H9 (cell line): ENCODE measurements around the gene TBXAS1. TPM values are rescaled to one million over a fixed set of nuclear protein-coding genes. Genes with fewer than 3 reads are reported as not detected.

Experiments used
- DNase-seq: peaks from one replicate; pipeline ENCODE4 v3.0.0-alpha.2; 2017
- H2AFZ ChIP-seq: one replicate; pipeline ENCODE4 v1.6.1; 2013; ENCODE audit warnings: mild to moderate bottlenecking, low read length, control low read depth, moderate library complexity
- H2AK5ac ChIP-seq: 2 replicates; pipeline ENCODE4 v1.6.1; 2013; ENCODE audit warnings: low read length, control low read depth, mixed read lengths; ENCODE audit not compliant: insufficient read length
- H2BK120ac ChIP-seq: one replicate; pipeline ENCODE4 v1.6.1; 2013; ENCODE audit warnings: low read depth, mild to moderate bottlenecking, low read length, control low read depth, inconsistent platforms; ENCODE audit not compliant: poor library complexity, severe bottlenecking
- H2BK12ac ChIP-seq: 2 replicates; pipeline ENCODE4 v1.6.1; 2013; ENCODE audit warnings: low read length, control low read depth, mixed read lengths, low read depth; ENCODE audit not compliant: insufficient read length
- H2BK15ac ChIP-seq: 2 replicates; pipeline ENCODE4 v1.6.1; 2013; ENCODE audit warnings: low read depth, low read length, control low read depth
- H2BK20ac ChIP-seq: one replicate; pipeline ENCODE4 v1.6.1; 2013; ENCODE audit warnings: low read depth, mild to moderate bottlenecking, low read length, control low read depth, inconsistent platforms; ENCODE audit not compliant: poor library complexity, severe bottlenecking
- H2BK5ac ChIP-seq: 2 replicates; pipeline ENCODE4 v1.6.1; 2013; ENCODE audit warnings: low read length, control low read depth, mixed read lengths; ENCODE audit not compliant: insufficient read length
- H3K14ac ChIP-seq: 2 replicates; pipeline ENCODE4 v1.6.1; 2013; ENCODE audit warnings: low read length, control low read depth; ENCODE audit not compliant: insufficient read depth
- H3K18ac ChIP-seq: 2 replicates; pipeline ENCODE4 v1.6.1; 2013; ENCODE audit warnings: low read depth, mild to moderate bottlenecking, mixed read lengths, low read length, control low read depth; ENCODE audit not compliant: insufficient read length
- H3K23ac ChIP-seq: 2 replicates; pipeline ENCODE4 v1.6.1; 2013; ENCODE audit warnings: low read length, control low read depth, mixed read lengths, low read depth; ENCODE audit not compliant: insufficient read length
- H3K23me2 ChIP-seq: 2 replicates; pipeline ENCODE4 v1.6.1; 2013; ENCODE audit warnings: low read depth, mild to moderate bottlenecking, mixed read lengths, low read length, control low read depth; ENCODE audit not compliant: insufficient read length, poor library complexity, severe bottlenecking
- H3K27ac ChIP-seq: 2 replicates; pipeline ENCODE4 v1.5.1; 2013; ENCODE audit warnings: low read length, control low read depth, mixed read lengths, low read depth; ENCODE audit not compliant: insufficient read length
- H3K27me3 ChIP-seq: 2 replicates; pipeline ENCODE4 v1.6.1; 2013; ENCODE audit warnings: low read length, control low read depth, inconsistent platforms; ENCODE audit not compliant: insufficient read depth
- H3K4ac ChIP-seq: 2 replicates; pipeline ENCODE4 v1.6.1; 2013; ENCODE audit warnings: low read depth, mild to moderate bottlenecking, control low read depth, inconsistent platforms, low read length, moderate library complexity
- H3K4me1 ChIP-seq: 2 replicates; pipeline ENCODE4 v1.6.1; 2013; ENCODE audit warnings: low read length, control low read depth, inconsistent platforms; ENCODE audit not compliant: insufficient read depth
- H3K4me2 ChIP-seq: 2 replicates; pipeline ENCODE4 v1.6.1; 2013; ENCODE audit warnings: low read length, control low read depth, mixed read lengths; ENCODE audit not compliant: insufficient read length, insufficient read depth
- H3K56ac ChIP-seq: 2 replicates; pipeline ENCODE4 v1.6.1; 2013; ENCODE audit warnings: low read depth, mild to moderate bottlenecking, mixed read lengths, low read length, control low read depth; ENCODE audit not compliant: insufficient read length
- H3K79me1 ChIP-seq: 2 replicates; pipeline ENCODE4 v1.6.1; 2013; ENCODE audit warnings: low read depth, mild to moderate bottlenecking, moderate library complexity, low read length, control low read depth, inconsistent platforms; ENCODE audit not compliant: insufficient read depth, poor library complexity, severe bottlenecking
- H3K79me2 ChIP-seq: 2 replicates; pipeline ENCODE4 v1.6.1; 2013; ENCODE audit warnings: low read length, control low read depth, inconsistent platforms; ENCODE audit not compliant: insufficient read depth
- H3K9ac ChIP-seq: 2 replicates; pipeline ENCODE4 v1.6.1; 2013; ENCODE audit warnings: low read length, control low read depth, mixed read lengths; ENCODE audit not compliant: insufficient read length; ENCODE audit errors: extremely low read depth
- H3K9me3 ChIP-seq: one replicate; pipeline ENCODE4 v1.6.1; 2013; ENCODE audit warnings: low read depth, low read length, inconsistent platforms; ENCODE audit not compliant: control insufficient read depth
- H3T11ph ChIP-seq: one replicate; pipeline ENCODE4 v1.6.1; 2013; ENCODE audit warnings: mild to moderate bottlenecking, low read length, control low read depth, inconsistent platforms
- H4K20me1 ChIP-seq: one replicate; pipeline ENCODE4 v1.6.1; 2013; ENCODE audit not compliant: control insufficient read depth, insufficient read length, insufficient read depth
- H4K5ac ChIP-seq: 2 replicates; pipeline ENCODE4 v1.6.1; 2013; ENCODE audit warnings: low read depth, mild to moderate bottlenecking, mixed read lengths, low read length, control low read depth; ENCODE audit not compliant: insufficient read length
- H4K8ac ChIP-seq: replicated peaks from 2 replicates; pipeline ENCODE4 v1.6.1; 2013; ENCODE audit warnings: low read length, control low read depth, mixed read lengths, low read depth; ENCODE audit not compliant: insufficient read length
- H4K91ac ChIP-seq: 2 replicates; pipeline ENCODE4 v1.6.1; 2013; ENCODE audit warnings: low read depth, mild to moderate bottlenecking, moderate library complexity, mixed read lengths, low read length, control low read depth; ENCODE audit not compliant: insufficient read length
- H3K27ac Mint-ChIP-seq, 3 experiments: 2 replicates in 2 of 3; 3 replicates in 1 of 3; pipeline ENCODE4 v1.8.0; 2020 to 2021; ENCODE audit warnings: mixed read lengths in 3 of 3, mild to moderate bottlenecking in 1 of 3, moderate library complexity in 1 of 3
- H3K27me3 Mint-ChIP-seq: 2 replicates; pipeline ENCODE4 v1.8.0; 2021; ENCODE audit warnings: low read depth, mild to moderate bottlenecking, moderate library complexity, mixed read lengths
- H3K36me3 Mint-ChIP-seq, 3 experiments: 2 replicates in 2 of 3; 3 replicates in 1 of 3; pipeline ENCODE4 v1.8.0; 2020 to 2021; ENCODE audit warnings: low read depth in 3 of 3, mixed read lengths in 3 of 3; ENCODE audit not compliant: insufficient read depth in 1 of 3
- H3K4me1 Mint-ChIP-seq, 2 experiments: 2 replicates each; pipeline ENCODE4 v1.8.0; 2020; ENCODE audit warnings: mixed read lengths in 2 of 2
- H3K4me3 Mint-ChIP-seq, 2 experiments: 2 replicates in 1 of 2; 3 replicates in 1 of 2; pipeline ENCODE4 v1.8.0; 2020 to 2021; ENCODE audit warnings: mild to moderate bottlenecking in 2 of 2, mixed read lengths in 2 of 2, moderate library complexity in 1 of 2
- H3K9me3 Mint-ChIP-seq, 2 experiments: 2 replicates in 1 of 2; 3 replicates in 1 of 2; pipeline ENCODE4 v1.8.0; 2020; ENCODE audit warnings: mild to moderate bottlenecking in 2 of 2, mixed read lengths in 2 of 2, moderate library complexity in 1 of 2
- CTCF ChIP-seq: fragments of 200-600 bp; sonication (generic); conservative IDR thresholded peaks from 3 replicates; pipeline ENCODE4 v1.8.0; 2021; ENCODE audit warnings: antibody characterized with exemption, mild to moderate bottlenecking
- WGBS: extraction: QIAGEN DNeasy Blood & Tissue Kit; methylation state at CpG from one replicate; pipeline ENCODE4 v1.1.7; 2013; ENCODE audit warnings: missing lambda C conversion rate, low lambda C conversion rate, mixed read lengths; ENCODE audit not compliant: insufficient read length; ENCODE audit errors: extremely low coverage; 5-methylcytosine and 5-hydroxymethylcytosine counted together
- total RNA-seq: library from RNA; stranded (reverse); gene quantifications from 2 replicates; pipeline ENCODE4 v1.2.1, GENCODE V29; 2021

Gene TBXAS1
- total RNA-seq, 1 experiment from 2014 or later: 0.39 TPM

DNA sequence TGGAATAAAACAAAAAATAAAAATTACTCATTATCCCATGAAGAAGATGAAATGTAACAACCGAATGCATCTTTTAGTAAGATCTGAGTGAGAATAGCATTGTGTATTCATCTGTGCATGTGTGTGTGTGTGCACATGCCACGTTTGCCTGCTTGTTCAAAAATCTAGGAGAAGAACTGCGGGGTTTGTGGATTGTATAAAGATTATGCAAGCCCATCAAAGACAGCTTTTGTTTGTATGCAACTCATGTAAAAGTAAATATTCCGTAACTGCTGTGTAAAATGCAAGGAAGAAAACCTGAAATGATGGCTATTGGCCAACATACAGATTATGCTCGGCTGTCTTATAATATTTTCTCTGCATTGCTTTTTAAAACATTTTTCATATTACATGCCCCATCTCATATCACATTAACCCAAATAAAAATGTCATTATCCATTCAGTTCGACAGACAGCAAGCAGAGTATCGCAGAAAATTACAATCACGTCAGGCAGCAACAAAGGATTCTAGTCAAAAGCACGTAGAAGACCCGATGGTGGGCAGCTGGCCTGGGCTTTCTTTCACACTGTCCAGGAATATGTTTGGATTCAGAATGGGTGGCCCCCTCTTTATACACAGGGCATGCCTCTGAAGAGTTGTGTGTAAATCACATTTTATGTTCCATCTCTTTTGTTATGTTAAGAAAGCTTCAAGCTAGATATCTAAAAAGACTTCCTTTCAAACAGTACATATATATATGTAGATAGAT lies 119.7 kb downstream of the TBXAS1 start:
- Mint-ChIP-seq H3K4me1 (peaks cover 5 to 6% of the 10 kb centered on the region in 2 experiments), H3K27me3 (peaks cover 9% of the 10 kb centered on the region), H3K4me3 (no peak overlapping the region), H3K36me3 (peaks cover 0 to 13% (median 6%) of the 10 kb centered on the region in 3 experiments; a peak in 6 of 7 replicates), H3K9me3 (peaks cover 10 to 16% of the 10 kb centered on the region in 2 experiments; a peak in 4 of 5 replicates), H3K27ac (no peak overlapping the region)
- H2BK12ac ChIP-seq: no peak overlapping the region
- H4K5ac ChIP-seq: no peak overlapping the region
- no peak overlapping the region for H3K14ac ChIP-seq
- H3K23ac ChIP-seq: no peak overlapping the region
- no peak overlapping the region for H4K8ac ChIP-seq
- no peak overlapping the region for H2BK15ac ChIP-seq
- no peak overlapping the region for H4K91ac ChIP-seq
- H3K4me1 ChIP-seq: no peaks in the 10 kb centered on the region; the same call in 1 of the 2 replicates
- no peak for TF ChIP-seq CTCF
- H3K9me3 ChIP-seq: no peaks in the 10 kb centered on the region
- no peak overlapping the region for H3K18ac ChIP-seq
- H3K23me2 ChIP-seq: no peaks in the 10 kb centered on the region
- H2BK5ac ChIP-seq: no peak overlapping the region
- no CpG with 5 or more reads among the region's 10 CpGs for WGBS
- no peak overlapping the region for H2BK20ac ChIP-seq
- no peak for DNase-seq
- no peak overlapping the region for H3K56ac ChIP-seq
- no peaks in the 10 kb centered on the region for H3K79me1 ChIP-seq
- H2AK5ac ChIP-seq: no peak overlapping the region
- H3K79me2 ChIP-seq: no peaks in the 10 kb centered on the region
- H3K27ac ChIP-seq: no peak overlapping the region
- no peaks in the 10 kb centered on the region for H4K20me1 ChIP-seq
- H3K4me2 ChIP-seq: no peak overlapping the region
- H2BK120ac ChIP-seq: no peak overlapping the region
- H3T11ph ChIP-seq: no peak overlapping the region
- H3K9ac ChIP-seq: no peak overlapping the region
- H3K27me3 ChIP-seq: no peaks in the 10 kb centered on the region
- H3K4ac ChIP-seq: no peak overlapping the region
- no peak overlapping the region for H2AFZ ChIP-seq
